Transverse colon (tissue), 4 donors: Measurements from ENCODE around the gene MTPN.

Source experiments
- EP300 ChIP-seq: sonication (generic); formaldehyde crosslinking; IDR thresholded peaks from one replicate; pipeline ENCODE4 v1.6.1; 2017; ENCODE audit warnings: antibody characterized with exemption, low read depth
- POLR2A ChIP-seq: fragments of 450-650 bp; IDR thresholded peaks from one replicate; pipeline ENCODE4 v1.6.1; 2016; ENCODE audit warnings: antibody characterized with exemption, mild to moderate bottlenecking, moderate library complexity
- POLR2AphosphoS5 ChIP-seq, 3 donors: sonication (generic); formaldehyde crosslinking; IDR thresholded peaks; one replicate each; pipeline ENCODE4 v1.6.1; 2016; ENCODE audit warnings: antibody characterized with exemption in 3 of 3
- TF ChIP-seq, protein P1 (sequence below), 5 experiments: fragments of 200-600 bp in 3 of 5; fragments of 450-650 bp in 2 of 5; sonication (generic) in 3 of 5; IDR thresholded peaks; 1 replicate in 2 of 5; 2 replicates in 3 of 5; pipeline ENCODE4 v1.5.1; 2016 to 2017; ENCODE audit warnings: antibody characterized with exemption in 5 of 5, inconsistent platforms in 3 of 5, mild to moderate bottlenecking in 2 of 5, moderate library complexity in 1 of 5

DNA sequence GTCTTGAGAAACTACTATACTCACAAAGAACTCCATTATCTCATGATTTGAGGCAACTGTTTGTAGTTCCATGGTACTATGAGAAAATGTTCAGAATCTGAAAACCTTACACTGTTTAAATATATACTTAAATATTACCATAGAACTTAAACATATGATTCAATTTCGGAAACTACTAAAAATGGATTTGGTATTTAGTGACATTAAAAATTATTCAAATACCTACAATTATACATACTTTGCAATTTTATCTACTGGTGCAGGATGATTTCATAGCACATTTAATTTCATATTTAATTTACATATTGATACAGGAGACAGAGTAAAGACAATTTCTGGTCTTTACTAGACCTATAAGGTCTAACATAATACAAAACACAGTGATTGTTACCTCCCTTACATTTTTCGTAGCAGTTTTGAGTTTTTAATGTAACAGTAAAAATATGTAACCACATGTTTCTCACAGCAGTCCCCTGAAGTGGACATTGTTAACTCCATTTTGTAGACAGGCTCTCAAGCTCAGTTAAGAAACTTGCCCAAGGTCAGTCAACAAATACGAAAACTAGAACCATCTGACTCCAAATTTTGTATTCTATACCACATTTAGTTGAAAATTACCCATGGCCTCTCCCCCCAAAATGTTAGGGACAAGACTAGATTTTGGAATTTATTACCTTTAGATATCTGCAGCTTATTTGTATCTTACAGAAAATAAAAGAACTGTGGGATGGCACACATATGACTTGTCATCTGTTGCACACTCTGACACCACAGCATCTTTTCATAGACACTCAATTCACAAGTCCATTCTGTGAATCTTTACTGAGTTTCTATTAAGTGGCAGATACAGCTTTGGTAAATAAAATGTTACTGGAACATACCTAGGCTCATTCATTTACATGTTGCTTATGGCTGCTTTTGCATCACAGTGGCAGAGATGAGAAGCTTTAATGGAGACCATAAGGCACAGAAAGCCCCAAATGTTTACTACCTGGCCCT lies 36.8 kb downstream of the MTPN start:
- TF ChIP-seq POLR2A (no peak), POLR2AphosphoS5 (IDR thresholded peaks at IDR 0.05) (no peak), EP300 (no peak)
- TF ChIP-seq, protein P1, sequence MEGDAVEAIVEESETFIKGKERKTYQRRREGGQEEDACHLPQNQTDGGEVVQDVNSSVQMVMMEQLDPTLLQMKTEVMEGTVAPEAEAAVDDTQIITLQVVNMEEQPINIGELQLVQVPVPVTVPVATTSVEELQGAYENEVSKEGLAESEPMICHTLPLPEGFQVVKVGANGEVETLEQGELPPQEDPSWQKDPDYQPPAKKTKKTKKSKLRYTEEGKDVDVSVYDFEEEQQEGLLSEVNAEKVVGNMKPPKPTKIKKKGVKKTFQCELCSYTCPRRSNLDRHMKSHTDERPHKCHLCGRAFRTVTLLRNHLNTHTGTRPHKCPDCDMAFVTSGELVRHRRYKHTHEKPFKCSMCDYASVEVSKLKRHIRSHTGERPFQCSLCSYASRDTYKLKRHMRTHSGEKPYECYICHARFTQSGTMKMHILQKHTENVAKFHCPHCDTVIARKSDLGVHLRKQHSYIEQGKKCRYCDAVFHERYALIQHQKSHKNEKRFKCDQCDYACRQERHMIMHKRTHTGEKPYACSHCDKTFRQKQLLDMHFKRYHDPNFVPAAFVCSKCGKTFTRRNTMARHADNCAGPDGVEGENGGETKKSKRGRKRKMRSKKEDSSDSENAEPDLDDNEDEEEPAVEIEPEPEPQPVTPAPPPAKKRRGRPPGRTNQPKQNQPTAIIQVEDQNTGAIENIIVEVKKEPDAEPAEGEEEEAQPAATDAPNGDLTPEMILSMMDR (IDR thresholded peaks at IDR 0.05): no peak
